K562 (cell line): ENCODE data around the gene TMC2. TPM values are rescaled to one million over a fixed set of nuclear protein-coding genes. Genes with fewer than 3 reads are reported as not detected.

ENCODE experiments used
- CHCHD3 ChIP-seq: fragments of 250-450 bp; sonication (Bioruptor Pico); IDR thresholded peaks from 2 replicates; pipeline ENCODE4 v2.1.2; 2022; ENCODE audit warnings: mild to moderate bottlenecking
- CHD1 ChIP-seq: fragments of 200-600 bp; sonication (generic); IDR thresholded peaks from one replicate; pipeline ENCODE4 v1.6.1; 2012; ENCODE audit warnings: mild to moderate bottlenecking, moderate library complexity, low read length, inconsistent platforms
- ESRRB ChIP-seq: fragments of 250-450 bp; sonication (Bioruptor Pico); IDR thresholded peaks from 2 replicates; pipeline ENCODE4 v1.5.0; 2020; ENCODE audit warnings: mild to moderate bottlenecking, moderate library complexity, borderline replicate concordance
- HLTF ChIP-seq: fragments of 450-650 bp; IDR thresholded peaks from 2 replicates; pipeline ENCODE4 v1.6.1; 2016
- KAT2B ChIP-seq: IDR thresholded peaks from one replicate; pipeline ENCODE4 v1.6.1; 2012; ENCODE audit warnings: low read depth, mild to moderate bottlenecking, control low read depth, inconsistent platforms, low read length, moderate library complexity
- MYNN ChIP-seq, 2 experiments: sonication (generic); formaldehyde crosslinking in 1 of 2; IDR thresholded peaks; 2 replicates each; pipeline versions ENCODE4 v1.5.0 to v1.6.1; 2016 to 2020; ENCODE audit warnings: antibody characterized with exemption in 1 of 2, missing genetic modification reagents in 1 of 2
- PHF21A ChIP-seq: fragments of 450-650 bp; IDR thresholded peaks from 2 replicates; pipeline ENCODE4 v1.6.1; 2017; ENCODE audit warnings: low read depth, borderline replicate concordance
- RB1 ChIP-seq: fragments of 450-650 bp; IDR thresholded peaks from 2 replicates; pipeline ENCODE4 v1.6.1; 2017; ENCODE audit warnings: low read depth, mild to moderate bottlenecking
- SETDB1 ChIP-seq: IDR thresholded peaks from one replicate; pipeline ENCODE4 v1.6.1; 2012; ENCODE audit warnings: low read length, control low read depth, inconsistent platforms
- TBL1XR1 ChIP-seq, 2 experiments: IDR thresholded peaks; 2 replicates each; pipeline ENCODE4 v1.6.1; 2012; ENCODE audit warnings: improper control_type of control experiment in 2 of 2, low read length in 2 of 2, mild to moderate bottlenecking in 1 of 2
- TEAD4 ChIP-seq, 2 experiments: sonication (generic) in 1 of 2; formaldehyde crosslinking in 1 of 2; IDR thresholded peaks; 2 replicates each; pipeline versions ENCODE4 v1.6.1 to v1.8.0; 2012 to 2022; ENCODE audit warnings: borderline replicate concordance in 1 of 2, inconsistent platforms in 1 of 2, low read length in 1 of 2, mild to moderate bottlenecking in 1 of 2, missing genetic modification reagents in 1 of 2
- U2AF1 ChIP-seq: fragments of 200-400 bp; formaldehyde crosslinking; optimal IDR thresholded peaks from 2 replicates; pipeline ENCODE3; 2017; ENCODE audit warnings: mild to moderate bottlenecking, low read depth, low read length, moderate library complexity
- ZFX ChIP-seq: sonication (generic); formaldehyde crosslinking; IDR thresholded peaks from 2 replicates; pipeline ENCODE4 v1.8.0; 2022; ENCODE audit warnings: mild to moderate bottlenecking, missing genetic modification reagents, moderate library complexity
- ZNF184 ChIP-seq: sonication (generic); formaldehyde crosslinking; IDR thresholded peaks from 2 replicates; pipeline ENCODE4 v1.5.0; 2020; ENCODE audit warnings: missing genetic modification reagents
- ZNF589 ChIP-seq: fragments of 200-800 bp; sonication (Bioruptor generic); IDR thresholded peaks from 2 replicates; pipeline ENCODE4 v1.6.1; 2016; ENCODE audit warnings: low read depth, missing genetic modification characterization, missing compliant biosample characterization
- polyA plus RNA-seq, 8 experiments: library from polyadenylated mRNA; depleted of rRNA in 4 of 8; stranded (reverse) in 5 of 8; unstranded in 3 of 8; fragments of >200 nt; fragmentation: Nextera tagmentation in 2 of 8; fragmentation: Illumina TruSeq in 1 of 8; extraction: Ambion mirVana in 2 of 8; extraction: Trizol in 1 of 8; gene quantifications; 2 replicates each; pipeline versions ENCODE4 v1.2.1 to v1.2.3, GENCODE V29; 2011 to 2014; ENCODE audit warnings: inconsistent platforms in 1 of 8, missing spikeins in 1 of 8
- total RNA-seq, 7 experiments: library from RNA; depleted of rRNA in 6 of 7; stranded (reverse); fragments of >200 nt in 6 of 7; fragmentation: Illumina TruSeq in 2 of 7; extraction: Trizol in 2 of 7; gene quantifications; 2 replicates each; pipeline versions ENCODE4 v1.2.1 to v1.2.3, GENCODE V29; 2011 to 2021; ENCODE audit warnings: low replicate concordance in 1 of 7
- TF ChIP-seq, protein P1 (sequence below): IDR thresholded peaks from 2 replicates; pipeline ENCODE4 v1.6.1; 2016; ENCODE audit warnings: missing genetic modification characterization, missing compliant biosample characterization
- TF ChIP-seq, protein P2 (sequence below): fragments of 200-800 bp; sonication (Bioruptor generic); IDR thresholded peaks from 2 replicates; pipeline ENCODE4 v1.6.1; 2017; ENCODE audit warnings: missing genetic modification characterization, missing compliant biosample characterization
- TF ChIP-seq, protein P3 (sequence below): IDR thresholded peaks from 2 replicates; pipeline ENCODE4 v1.6.1; 2014; ENCODE audit warnings: antibody characterized with exemption
- TF ChIP-seq, protein P4 (sequence below): fragments of 250-450 bp; sonication (Bioruptor Pico); IDR thresholded peaks from 2 replicates; pipeline ENCODE4 v1.9.0; 2021; ENCODE audit warnings: mild to moderate bottlenecking, inconsistent platforms
- TF ChIP-seq, protein P5 (sequence below): fragments of 450-650 bp; formaldehyde crosslinking; conservative IDR thresholded peaks from 2 replicates; pipeline ENCODE4 v1.4.0; 2022; ENCODE audit warnings: mild to moderate bottlenecking, missing genetic modification characterization

The TMC2 gene
- total and polyA plus RNA-seq, 9 of the 15 experiments (the other 6 are each of a cell fraction or from before 2014, with no cell fraction given), result not detected

DNA sequence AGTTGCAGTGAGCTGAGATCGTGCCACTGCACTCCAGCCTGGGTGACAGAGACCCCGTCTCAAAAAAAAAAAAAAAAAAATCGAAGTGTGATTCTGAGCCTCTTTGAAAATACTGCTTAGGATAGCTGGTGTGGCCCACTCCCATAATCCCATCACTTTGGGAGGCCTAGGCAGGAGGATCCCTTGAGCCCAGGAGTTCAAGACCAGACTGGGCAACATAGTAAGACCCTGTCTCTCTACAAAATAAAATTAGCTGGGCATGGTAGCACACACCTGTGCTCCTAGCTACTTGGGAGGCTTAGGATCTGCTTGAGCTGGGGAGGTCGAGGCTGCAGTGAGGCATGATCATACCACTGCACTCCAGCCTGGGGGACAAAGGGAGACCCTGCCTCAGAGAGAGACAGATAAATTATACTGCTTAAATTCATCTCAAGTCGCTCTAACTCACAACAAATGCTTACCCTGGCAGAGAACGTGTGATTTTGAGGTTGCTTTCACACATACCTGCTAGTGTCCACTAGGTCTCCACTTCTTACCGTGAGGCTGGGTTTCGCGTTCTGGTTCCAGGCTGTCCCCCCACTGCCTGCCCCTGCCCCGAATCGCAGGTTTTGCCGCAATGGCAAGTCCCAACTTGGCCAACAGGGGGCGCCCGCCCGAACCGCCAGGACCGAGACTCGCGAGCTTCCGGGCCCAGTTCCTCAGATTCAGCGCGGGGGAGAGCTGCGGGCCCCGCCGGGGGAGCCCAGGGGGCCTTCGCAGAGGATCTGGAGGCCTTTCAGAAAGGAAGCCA is 12.3 kb upstream of the TMC2 start (continued):
- no peak for TF ChIP-seq ESRRB
- TF ChIP-seq KAT2B, result no peak
- TF ChIP-seq PHF21A, result no peak
- TF ChIP-seq TEAD4 (IDR thresholded peaks at IDR 0.05; ENCODE audit: low read length), result no peak
- TF ChIP-seq TEAD4 (CRISPR knock-in tag; IDR thresholded peaks at IDR 0.05; ENCODE audit: borderline replicate concordance), result no peak
- no peak for TF ChIP-seq TBL1XR1 (IDR thresholded peaks at IDR 0.05; ENCODE audit: low read length in 2 of 2)
- no peak for TF ChIP-seq ZNF184 (CRISPR knock-in tag)
- TF ChIP-seq, protein P1, sequence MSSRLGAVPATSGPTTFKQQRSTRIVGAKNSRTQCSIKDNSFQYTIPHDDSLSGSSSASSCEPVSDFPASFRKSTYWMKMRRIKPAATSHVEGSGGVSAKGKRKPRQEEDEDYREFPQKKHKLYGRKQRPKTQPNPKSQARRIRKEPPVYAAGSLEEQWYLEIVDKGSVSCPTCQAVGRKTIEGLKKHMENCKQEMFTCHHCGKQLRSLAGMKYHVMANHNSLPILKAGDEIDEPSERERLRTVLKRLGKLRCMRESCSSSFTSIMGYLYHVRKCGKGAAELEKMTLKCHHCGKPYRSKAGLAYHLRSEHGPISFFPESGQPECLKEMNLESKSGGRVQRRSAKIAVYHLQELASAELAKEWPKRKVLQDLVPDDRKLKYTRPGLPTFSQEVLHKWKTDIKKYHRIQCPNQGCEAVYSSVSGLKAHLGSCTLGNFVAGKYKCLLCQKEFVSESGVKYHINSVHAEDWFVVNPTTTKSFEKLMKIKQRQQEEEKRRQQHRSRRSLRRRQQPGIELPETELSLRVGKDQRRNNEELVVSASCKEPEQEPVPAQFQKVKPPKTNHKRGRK, result no peak
- TF ChIP-seq, protein P2, sequence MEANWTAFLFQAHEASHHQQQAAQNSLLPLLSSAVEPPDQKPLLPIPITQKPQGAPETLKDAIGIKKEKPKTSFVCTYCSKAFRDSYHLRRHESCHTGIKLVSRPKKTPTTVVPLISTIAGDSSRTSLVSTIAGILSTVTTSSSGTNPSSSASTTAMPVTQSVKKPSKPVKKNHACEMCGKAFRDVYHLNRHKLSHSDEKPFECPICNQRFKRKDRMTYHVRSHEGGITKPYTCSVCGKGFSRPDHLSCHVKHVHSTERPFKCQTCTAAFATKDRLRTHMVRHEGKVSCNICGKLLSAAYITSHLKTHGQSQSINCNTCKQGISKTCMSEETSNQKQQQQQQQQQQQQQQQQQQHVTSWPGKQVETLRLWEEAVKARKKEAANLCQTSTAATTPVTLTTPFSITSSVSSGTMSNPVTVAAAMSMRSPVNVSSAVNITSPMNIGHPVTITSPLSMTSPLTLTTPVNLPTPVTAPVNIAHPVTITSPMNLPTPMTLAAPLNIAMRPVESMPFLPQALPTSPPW (CRISPR knock-in tag), result peak; percentile 81
- TF ChIP-seq, protein P3, sequence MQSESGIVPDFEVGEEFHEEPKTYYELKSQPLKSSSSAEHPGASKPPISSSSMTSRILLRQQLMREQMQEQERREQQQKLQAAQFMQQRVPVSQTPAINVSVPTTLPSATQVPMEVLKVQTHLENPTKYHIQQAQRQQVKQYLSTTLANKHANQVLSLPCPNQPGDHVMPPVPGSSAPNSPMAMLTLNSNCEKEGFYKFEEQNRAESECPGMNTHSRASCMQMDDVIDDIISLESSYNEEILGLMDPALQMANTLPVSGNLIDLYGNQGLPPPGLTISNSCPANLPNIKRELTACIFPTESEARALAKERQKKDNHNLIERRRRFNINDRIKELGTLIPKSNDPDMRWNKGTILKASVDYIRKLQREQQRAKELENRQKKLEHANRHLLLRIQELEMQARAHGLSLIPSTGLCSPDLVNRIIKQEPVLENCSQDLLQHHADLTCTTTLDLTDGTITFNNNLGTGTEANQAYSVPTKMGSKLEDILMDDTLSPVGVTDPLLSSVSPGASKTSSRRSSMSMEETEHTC, result no peak
- no peak for TF ChIP-seq U2AF1
- no peak for TF ChIP-seq HLTF
- TF ChIP-seq, protein P4, sequence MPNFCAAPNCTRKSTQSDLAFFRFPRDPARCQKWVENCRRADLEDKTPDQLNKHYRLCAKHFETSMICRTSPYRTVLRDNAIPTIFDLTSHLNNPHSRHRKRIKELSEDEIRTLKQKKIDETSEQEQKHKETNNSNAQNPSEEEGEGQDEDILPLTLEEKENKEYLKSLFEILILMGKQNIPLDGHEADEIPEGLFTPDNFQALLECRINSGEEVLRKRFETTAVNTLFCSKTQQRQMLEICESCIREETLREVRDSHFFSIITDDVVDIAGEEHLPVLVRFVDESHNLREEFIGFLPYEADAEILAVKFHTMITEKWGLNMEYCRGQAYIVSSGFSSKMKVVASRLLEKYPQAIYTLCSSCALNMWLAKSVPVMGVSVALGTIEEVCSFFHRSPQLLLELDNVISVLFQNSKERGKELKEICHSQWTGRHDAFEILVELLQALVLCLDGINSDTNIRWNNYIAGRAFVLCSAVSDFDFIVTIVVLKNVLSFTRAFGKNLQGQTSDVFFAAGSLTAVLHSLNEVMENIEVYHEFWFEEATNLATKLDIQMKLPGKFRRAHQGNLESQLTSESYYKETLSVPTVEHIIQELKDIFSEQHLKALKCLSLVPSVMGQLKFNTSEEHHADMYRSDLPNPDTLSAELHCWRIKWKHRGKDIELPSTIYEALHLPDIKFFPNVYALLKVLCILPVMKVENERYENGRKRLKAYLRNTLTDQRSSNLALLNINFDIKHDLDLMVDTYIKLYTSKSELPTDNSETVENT, result no peak
- TF ChIP-seq ZNF589, result no peak
- TF ChIP-seq CHD1, result peak; percentile 41
- TF ChIP-seq ZFX, result peak; percentile 93
- no peak for TF ChIP-seq SETDB1
- no peak for TF ChIP-seq MYNN (IDR thresholded peaks at IDR 0.05)
- no peak for TF ChIP-seq MYNN (CRISPR knock-in tag; IDR thresholded peaks at IDR 0.05)
- no peak for TF ChIP-seq CHCHD3
- TF ChIP-seq RB1, result peak; percentile 52; the same call in 1 of the 2 replicates
- TF ChIP-seq, protein P5, sequence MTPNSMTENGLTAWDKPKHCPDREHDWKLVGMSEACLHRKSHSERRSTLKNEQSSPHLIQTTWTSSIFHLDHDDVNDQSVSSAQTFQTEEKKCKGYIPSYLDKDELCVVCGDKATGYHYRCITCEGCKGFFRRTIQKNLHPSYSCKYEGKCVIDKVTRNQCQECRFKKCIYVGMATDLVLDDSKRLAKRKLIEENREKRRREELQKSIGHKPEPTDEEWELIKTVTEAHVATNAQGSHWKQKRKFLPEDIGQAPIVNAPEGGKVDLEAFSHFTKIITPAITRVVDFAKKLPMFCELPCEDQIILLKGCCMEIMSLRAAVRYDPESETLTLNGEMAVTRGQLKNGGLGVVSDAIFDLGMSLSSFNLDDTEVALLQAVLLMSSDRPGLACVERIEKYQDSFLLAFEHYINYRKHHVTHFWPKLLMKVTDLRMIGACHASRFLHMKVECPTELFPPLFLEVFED (CRISPR knock-in tag), result no peak
